Endothelial cell of umbilical vein (primary cell): ENCODE data around the gene ADAMTS19. TPM values are rescaled to one million over a fixed set of nuclear protein-coding genes. Genes with fewer than 3 reads are reported as not detected.

Experiments used
- BruUV-seq: library from RNA; stranded (reverse); fragments of 400-500 nt; replicated peaks from 2 replicates; lab custom pipeline; 2021; lab: Mats Ljungman, UMichigan
- CTCF ChIA-PET: fragments of 300-600, 350-600 bp; sonication (Branson Sonifier 250); formaldehyde crosslinking; loops from one replicate; lab custom pipeline; 2021; ENCODE audit warnings: antibody characterized with exemption, inconsistent platforms; lab: Charles Lee
- POLR2A ChIA-PET: fragments of 300-600, 350-600 bp; sonication (Branson Sonifier 250); formaldehyde crosslinking; loops from one replicate; lab custom pipeline; 2021; ENCODE audit warnings: antibody characterized with exemption, inconsistent platforms; lab: Charles Lee
- DNase-seq: peaks from one replicate; pipeline ENCODE4 v3.0.0-alpha.2; 2011; ENCODE audit warnings: low read depth, low spot score
- FAIRE-seq: peaks from 2 replicates; lab custom pipeline; 2011; peaks lifted over from hg19 to GRCh38; lab: Jason Lieb, UNC
- H2AFZ ChIP-seq: 2 replicates; pipeline ENCODE4 v1.6.0; 2012; ENCODE audit warnings: low read depth, low read length, control low read depth, inconsistent platforms
- H3K27ac ChIP-seq: 2 replicates; pipeline ENCODE4 v1.5.1; 2011; ENCODE audit warnings: low read depth, mild to moderate bottlenecking, control low read depth, low read length, moderate library complexity; ENCODE audit not compliant: insufficient read depth
- H3K27me3 ChIP-seq, 2 experiments: 2 replicates each; pipeline versions ENCODE4 v1.6.0 to v1.6.1; 2011; ENCODE audit warnings: low read length in 2 of 2, mixed read lengths in 1 of 2; ENCODE audit not compliant: control insufficient read depth in 2 of 2, insufficient read depth in 2 of 2
- H3K36me3 ChIP-seq, 2 experiments: 2 replicates in 1 of 2; 3 replicates in 1 of 2; pipeline ENCODE4 v1.5.1; 2011; ENCODE audit warnings: low read length in 2 of 2, mild to moderate bottlenecking in 1 of 2, moderate library complexity in 1 of 2; ENCODE audit not compliant: control insufficient read depth in 2 of 2, insufficient read depth in 2 of 2; ENCODE audit errors: extremely low read depth in 1 of 2
- H3K4me1 ChIP-seq: 3 replicates; pipeline ENCODE4 v1.5.1; 2011; ENCODE audit warnings: mild to moderate bottlenecking, low read length; ENCODE audit not compliant: control insufficient read depth, insufficient read depth; ENCODE audit errors: extremely low read depth
- H3K4me2 ChIP-seq: 2 replicates; pipeline ENCODE4 v1.6.1; 2011; ENCODE audit warnings: low read length, control low read depth, mixed read lengths; ENCODE audit not compliant: insufficient read depth
- H3K4me3 ChIP-seq, 3 experiments: fragments of 200-600 bp in 1 of 3; sonication (generic), shearing (Covaris generic) in 1 of 3; replicated peaks in 1 of 3; 2 replicates each; pipeline ENCODE4 v1.5.1; 2011 to 2016; ENCODE audit warnings: control low read depth in 3 of 3, low read length in 3 of 3, mild to moderate bottlenecking in 2 of 3, inconsistent platforms in 1 of 3, low read depth in 1 of 3, moderate library complexity in 1 of 3; ENCODE audit not compliant: insufficient read depth in 1 of 3
- H3K79me2 ChIP-seq: 2 replicates; pipeline ENCODE4 v1.6.0; 2012; ENCODE audit warnings: low read length, inconsistent platforms; ENCODE audit not compliant: control insufficient read depth, insufficient read depth
- H3K9ac ChIP-seq: replicated peaks from 2 replicates; pipeline ENCODE3; 2011; ENCODE audit warnings: low read length, control low read depth; ENCODE audit not compliant: insufficient read depth; ENCODE audit errors: extremely low read depth
- H3K9me1 ChIP-seq: replicated peaks from 3 replicates; pipeline ENCODE4 v1.6.0; 2011; ENCODE audit warnings: mild to moderate bottlenecking, low read length; ENCODE audit not compliant: control insufficient read depth, insufficient read depth; ENCODE audit errors: extremely low read depth
- H3K9me3 ChIP-seq: replicated peaks from 2 replicates; pipeline ENCODE4 v1.5.1; 2012; ENCODE audit warnings: low read length, inconsistent platforms; ENCODE audit not compliant: control insufficient read depth, insufficient read depth
- H4K20me1 ChIP-seq: replicated peaks from 2 replicates; pipeline ENCODE3; 2011; ENCODE audit warnings: mild to moderate bottlenecking, low read length; ENCODE audit not compliant: control insufficient read depth, insufficient read depth; ENCODE audit errors: extremely low read depth
- EZH2 ChIP-seq: IDR thresholded peaks from 2 replicates; pipeline ENCODE4 v1.6.1; 2012; ENCODE audit warnings: borderline replicate concordance, low read depth, mild to moderate bottlenecking, moderate library complexity, low read length, inconsistent platforms; ENCODE audit not compliant: severe bottlenecking
- FOS ChIP-seq: IDR thresholded peaks from 2 replicates; pipeline ENCODE4 v1.6.1; 2011; ENCODE audit warnings: mild to moderate bottlenecking, low read length, moderate library complexity, borderline replicate concordance; ENCODE audit not compliant: insufficient read depth
- GATA2 ChIP-seq: IDR thresholded peaks from 2 replicates; pipeline ENCODE4 v1.7.0; 2011; ENCODE audit warnings: low read depth, mild to moderate bottlenecking, moderate library complexity, mixed read lengths, low read length; ENCODE audit not compliant: insufficient read length, insufficient read depth
- JUN ChIP-seq: IDR thresholded peaks from 2 replicates; pipeline ENCODE4 v1.6.1; 2011; ENCODE audit warnings: borderline replicate concordance, low read depth; ENCODE audit not compliant: insufficient read length, insufficient read depth
- MYC ChIP-seq: IDR thresholded peaks from one replicate; pipeline ENCODE4 v1.6.1; 2011; ENCODE audit warnings: mild to moderate bottlenecking, low read depth, low read length
- POLR2A ChIP-seq: IDR thresholded peaks from 2 replicates; pipeline ENCODE4 v1.6.1; 2012; ENCODE audit warnings: low read depth, mild to moderate bottlenecking, control low read depth, low read length
- dilution Hi-C: fragments of 300-500 bp; cut with MboI; formaldehyde crosslinking; loops from one replicate; pipeline ENCODE4 v1.15.0; 2019; ENCODE audit warnings: low sequenced_read_pairs; ENCODE audit not compliant: extremely low pct_ligation_motif_present
- intact Hi-C: fragments of 100-400 bp; cut with micrococcal nuclease; formaldehyde crosslinking; loops from one replicate; pipeline ENCODE4 v1.10.0; 2022
- polyA plus RNA-seq, 4 experiments: library from polyadenylated mRNA; depleted of rRNA in 3 of 4; stranded (reverse) in 3 of 4; unstranded in 1 of 4; fragments of >200 nt; gene quantifications; 2 replicates each; pipeline versions ENCODE4 v1.2.1 to v1.2.3, GENCODE V29; 2011 to 2012; ENCODE audit warnings: missing spikeins in 1 of 4
- total RNA-seq: library from RNA; stranded (reverse); gene quantifications from 2 replicates; pipeline ENCODE4 v1.2.3, GENCODE V29; 2021
- TF ChIP-seq, protein P1 (sequence below), 2 donors: IDR thresholded peaks; 1 replicate in 1 of 2; 2 replicates in 1 of 2; pipeline ENCODE4 v1.5.1; 2011; ENCODE audit warnings: low read length in 2 of 2, mild to moderate bottlenecking in 2 of 2, moderate library complexity in 2 of 2, control low read depth in 1 of 2, inconsistent platforms in 1 of 2, low read depth in 1 of 2; ENCODE audit not compliant: insufficient read depth in 1 of 2; ENCODE audit errors: extremely low read depth in 1 of 2
- TF ChIP-seq, protein P2 (sequence below): IDR thresholded peaks from 2 replicates; pipeline ENCODE4 v1.6.1; 2011; ENCODE audit not compliant: insufficient read depth, insufficient read length

Gene ADAMTS19
- total and polyA plus RNA-seq, 2 donors (not counting 3 experiments of a cell fraction or from before 2014, with no cell fraction given): not detected

DNA sequence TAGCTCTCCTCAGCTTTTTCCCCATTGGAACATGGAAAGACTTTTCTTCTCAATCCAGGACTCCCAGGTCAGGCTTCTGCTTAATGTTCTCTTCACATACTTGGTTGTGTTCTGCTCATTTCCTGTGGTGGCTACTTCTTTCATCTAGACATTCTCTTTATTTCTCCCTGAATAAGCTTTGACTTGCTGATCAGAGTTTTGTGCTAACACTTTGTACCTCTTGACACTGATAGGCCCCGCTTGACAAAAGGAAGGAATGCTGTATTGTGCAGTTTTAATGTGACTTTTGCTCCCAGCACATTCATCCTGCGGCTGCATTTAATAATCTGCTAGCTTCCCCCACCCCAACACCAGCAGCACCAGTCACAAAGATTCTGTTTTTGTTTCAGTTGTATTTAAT is 196.9 kb downstream of the ADAMTS19 start:
- H3K27me3 ChIP-seq: peaks cover 0 to 2% of the 10 kb centered on the region in 2 experiments
- H3K36me3 ChIP-seq: no peaks in the 10 kb centered on the region
- no peak for DNase-seq
- no peaks in the 10 kb centered on the region for H3K9me3 ChIP-seq
- no peak overlapping the region for H3K4me2 ChIP-seq
- dilution Hi-C loops: no loop called here
- no peaks in the 10 kb centered on the region for H3K4me1 ChIP-seq
- ChIA-PET CTCF (interaction anchor here (1.5 kb wide), 1 partner anchor 36 kb away, joined by 3 read pairs; no protein-coding TSS in a partner anchor), POLR2A (no interaction called here)
- H3K79me2 ChIP-seq: no peaks in the 10 kb centered on the region
- H3K27ac ChIP-seq: no peak overlapping the region
- TF ChIP-seq EZH2: no peak
- TF ChIP-seq, protein P1, sequence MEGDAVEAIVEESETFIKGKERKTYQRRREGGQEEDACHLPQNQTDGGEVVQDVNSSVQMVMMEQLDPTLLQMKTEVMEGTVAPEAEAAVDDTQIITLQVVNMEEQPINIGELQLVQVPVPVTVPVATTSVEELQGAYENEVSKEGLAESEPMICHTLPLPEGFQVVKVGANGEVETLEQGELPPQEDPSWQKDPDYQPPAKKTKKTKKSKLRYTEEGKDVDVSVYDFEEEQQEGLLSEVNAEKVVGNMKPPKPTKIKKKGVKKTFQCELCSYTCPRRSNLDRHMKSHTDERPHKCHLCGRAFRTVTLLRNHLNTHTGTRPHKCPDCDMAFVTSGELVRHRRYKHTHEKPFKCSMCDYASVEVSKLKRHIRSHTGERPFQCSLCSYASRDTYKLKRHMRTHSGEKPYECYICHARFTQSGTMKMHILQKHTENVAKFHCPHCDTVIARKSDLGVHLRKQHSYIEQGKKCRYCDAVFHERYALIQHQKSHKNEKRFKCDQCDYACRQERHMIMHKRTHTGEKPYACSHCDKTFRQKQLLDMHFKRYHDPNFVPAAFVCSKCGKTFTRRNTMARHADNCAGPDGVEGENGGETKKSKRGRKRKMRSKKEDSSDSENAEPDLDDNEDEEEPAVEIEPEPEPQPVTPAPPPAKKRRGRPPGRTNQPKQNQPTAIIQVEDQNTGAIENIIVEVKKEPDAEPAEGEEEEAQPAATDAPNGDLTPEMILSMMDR (IDR thresholded peaks at IDR 0.05; ENCODE audit: extremely low read depth in 1 of 2, insufficient read depth in 1 of 2, low read depth in 1 of 2, low read length in 2 of 2): no peak
- TF ChIP-seq MYC: no peak
- no peak for TF ChIP-seq GATA2
- no peak for TF ChIP-seq FOS
- TF ChIP-seq, protein P2, sequence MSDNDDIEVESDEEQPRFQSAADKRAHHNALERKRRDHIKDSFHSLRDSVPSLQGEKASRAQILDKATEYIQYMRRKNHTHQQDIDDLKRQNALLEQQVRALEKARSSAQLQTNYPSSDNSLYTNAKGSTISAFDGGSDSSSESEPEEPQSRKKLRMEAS: no peak
- no peak for TF ChIP-seq JUN
- TF ChIP-seq POLR2A: no peak
- H3K9me1 ChIP-seq: no peaks in the 10 kb centered on the region
- BruUV-seq: no TSS peak
- no peak overlapping the region for H3K4me3 ChIP-seq
- H2AFZ ChIP-seq: no peak overlapping the region
- no peaks in the 10 kb centered on the region for H4K20me1 ChIP-seq
- FAIRE-seq: no peak
- no peak overlapping the region for H3K9ac ChIP-seq
- intact Hi-C loops: no loop called here
